PC-3 (cell line): Measurements from ENCODE around the gene FBLN7. TPM values are rescaled to one million over a fixed set of nuclear protein-coding genes. Genes with fewer than 3 reads are reported as not detected.

Experiments
- ATAC-seq: fragments of 200-7000 bp; cut with Tn5 transposase; 2 replicates; pipeline ENCODE4 v1.9.1; 2020; ENCODE audit warnings: mild to moderate bottlenecking, moderate library complexity
- BruUV-seq: library from RNA; stranded (reverse); fragments of 400-500 nt; replicated peaks from 2 replicates; lab custom pipeline; 2021; lab: Mats Ljungman, UMichigan
- CTCF ChIA-PET: fragments of 300-600 bp; sonication (Branson Sonifier 250); formaldehyde crosslinking; loops from one replicate; lab custom pipeline; 2022; ENCODE audit warnings: antibody characterized with exemption; lab: Charles Lee
- POLR2A ChIA-PET: fragments of 300-600 bp; sonication (Branson Sonifier 250); formaldehyde crosslinking; loops from one replicate; lab custom pipeline; 2022; ENCODE audit warnings: antibody characterized with exemption; ENCODE audit not compliant: unreplicated experiment; lab: Charles Lee
- DNase-seq: peaks from one replicate; pipeline ENCODE4 v3.0.0-alpha.2; 2015
- H2AFZ ChIP-seq: fragments of 300-600 bp; sonication (generic); 2 replicates; pipeline ENCODE4 v1.6.0; 2016; ENCODE audit warnings: antibody characterized with exemption, low read length
- H3F3A ChIP-seq: fragments of 300-600 bp; sonication (generic); one replicate; pipeline ENCODE4 v1.6.0; 2017; ENCODE audit warnings: antibody characterized with exemption, low read length, control low read depth, mild to moderate bottlenecking; ENCODE audit not compliant: unreplicated experiment
- H3K27ac ChIP-seq: fragments of 300-600 bp; sonication (generic); 2 replicates; pipeline ENCODE4 v1.5.1; 2016; ENCODE audit warnings: mild to moderate bottlenecking, low read length
- H3K27me3 ChIP-seq: fragments of 300-600 bp; sonication (generic); 2 replicates; pipeline ENCODE4 v1.6.1; 2016; ENCODE audit warnings: low read length, mixed read lengths
- H3K36me3 ChIP-seq: fragments of 300-600 bp; sonication (generic); 2 replicates; pipeline ENCODE4 v1.6.1; 2016; ENCODE audit warnings: low read depth, mixed run types, low read length, mixed read lengths
- H3K4me1 ChIP-seq: fragments of 300-600 bp; sonication (generic); 2 replicates; pipeline ENCODE4 v1.5.1; 2016; ENCODE audit warnings: low read length; ENCODE audit not compliant: insufficient read depth
- H3K4me2 ChIP-seq: fragments of 300-600 bp; sonication (generic); 2 replicates; pipeline ENCODE4 v1.6.0; 2016; ENCODE audit warnings: low read length
- H3K4me3 ChIP-seq: fragments of 300-600 bp; sonication (generic); 2 replicates; pipeline ENCODE4 v1.5.1; 2016; ENCODE audit warnings: mild to moderate bottlenecking, low read length, mixed read lengths
- H3K79me2 ChIP-seq: fragments of 300-600 bp; sonication (generic); 2 replicates; pipeline ENCODE4 v1.6.1; 2017; ENCODE audit warnings: low read length, mixed read lengths
- H3K9ac ChIP-seq: fragments of 300-600 bp; sonication (generic); 2 replicates; pipeline ENCODE4 v1.6.0; 2016; ENCODE audit warnings: mild to moderate bottlenecking, low read length
- H3K9me2 ChIP-seq: fragments of 300-600 bp; sonication (generic); replicated peaks from 2 replicates; pipeline ENCODE4 v1.6.1; 2016; ENCODE audit warnings: mixed run types, low read length, mixed read lengths
- H3K9me3 ChIP-seq: fragments of 300-600 bp; sonication (generic); 2 replicates; pipeline ENCODE4 v1.6.1; 2016; ENCODE audit warnings: low read length, mixed read lengths
- H4K20me1 ChIP-seq: fragments of 300-600 bp; sonication (generic); 2 replicates; pipeline ENCODE4 v1.6.1; 2016; ENCODE audit warnings: low read length, mixed read lengths
- CTCF ChIP-seq: fragments of 300-600 bp; sonication (generic); conservative IDR thresholded peaks from 2 replicates; pipeline ENCODE4 v1.5.1; 2017; ENCODE audit warnings: antibody characterized with exemption, low read depth, mild to moderate bottlenecking, low read length
- EZH2 ChIP-seq: fragments of 300-600 bp; sonication (generic); IDR thresholded peaks from one replicate; pipeline ENCODE4 v1.6.1; 2017; ENCODE audit warnings: antibody characterized with exemption, mild to moderate bottlenecking, low read length; ENCODE audit not compliant: unreplicated experiment
- EZH2phosphoT487 ChIP-seq: fragments of 300-600 bp; sonication (generic); IDR thresholded peaks from 2 replicates; pipeline ENCODE4 v1.6.1; 2018; ENCODE audit warnings: mild to moderate bottlenecking, antibody characterized with exemption, low read length, borderline replicate concordance
- intact Hi-C: fragments of 100-400 bp; cut with micrococcal nuclease; formaldehyde crosslinking; loops from 2 replicates; pipeline ENCODE4 v1.9.0; 2023
- total RNA-seq: library from RNA; depleted of rRNA; stranded (reverse); fragments of >200 nt; gene quantifications from 2 replicates; pipeline ENCODE4 v1.2.3, GENCODE V29; 2014

Gene FBLN7
- total RNA-seq, 1 experiment from 2014 or later, result 2.2 TPM

GRCh38 chr2:112156152-112156986 lies 18.2 kb downstream of the FBLN7 start:
- peak; percentile 43 for ATAC-seq

GRCh38 chr2:112157472-112157871 lies 19.3 kb downstream of the FBLN7 start:
- intact Hi-C loops, result no loop called here
- Histone ChIP-seq H4K20me1 (no peaks in the 10 kb centered on the region), H3K9me3 (no peaks in the 10 kb centered on the region), H3F3A (no peaks in the 10 kb centered on the region), H3K9me2 (no peaks in the 10 kb centered on the region), H3K27me3 (no peaks in the 10 kb centered on the region), H3K4me2 (no peak overlapping the region), H2AFZ (no peak overlapping the region), H3K36me3 (no peaks in the 10 kb centered on the region), H3K4me3 (no peak overlapping the region), H3K4me1 (no peaks in the 10 kb centered on the region), H3K27ac (no peak overlapping the region), H3K9ac (no peak overlapping the region), H3K79me2 (no peaks in the 10 kb centered on the region)
- ChIA-PET CTCF (no interaction called here), POLR2A (no interaction called here)
- no peak for DNase-seq
- no peak for ATAC-seq
- BruUV-seq, result no TSS peak
- TF ChIP-seq EZH2 (no peak), CTCF (no peak), EZH2phosphoT487 (no peak)

More at GRCh38 chr2:112156152-112156986, 18.2 kb downstream of the FBLN7 start:
- H3K79me2 ChIP-seq, result no peaks in the 10 kb centered on the region
- no peak overlapping the region for H3K27ac ChIP-seq
- no peaks in the 10 kb centered on the region for H3K9me3 ChIP-seq
- BruUV-seq, result no TSS peak
- TF ChIP-seq EZH2phosphoT487 (no peak), CTCF (no peak), EZH2 (no peak)
- no peaks in the 10 kb centered on the region for H3K27me3 ChIP-seq
- no peaks in the 10 kb centered on the region for H3F3A ChIP-seq
- H3K4me2 ChIP-seq, result no peak overlapping the region
- DNase-seq, result no peak
- no peaks in the 10 kb centered on the region for H3K36me3 ChIP-seq
- H3K9ac ChIP-seq, result no peak overlapping the region
- ChIA-PET CTCF (no interaction called here), POLR2A (no interaction called here)
- no peak overlapping the region for H3K4me3 ChIP-seq
- no peaks in the 10 kb centered on the region for H4K20me1 ChIP-seq
- H3K9me2 ChIP-seq, result no peaks in the 10 kb centered on the region
- no peak overlapping the region for H2AFZ ChIP-seq
- intact Hi-C loops, result no loop called here
- no peaks in the 10 kb centered on the region for H3K4me1 ChIP-seq

- no TSS peak for BruUV-seq
- Histone ChIP-seq H3K36me3 (no peaks in the 10 kb centered on the region), H3K27me3 (no peaks in the 10 kb centered on the region), H3K79me2 (no peaks in the 10 kb centered on the region), H3K9me3 (no peaks in the 10 kb centered on the region), H3K9me2 (no peaks in the 10 kb centered on the region), H3F3A (no peaks in the 10 kb centered on the region), H3K4me1 (no peaks in the 10 kb centered on the region), H4K20me1 (no peaks in the 10 kb centered on the region), H2AFZ (no peak overlapping the region), H3K4me3 (no peak overlapping the region), H3K27ac (no peak overlapping the region), H3K9ac (no peak overlapping the region), H3K4me2 (no peak overlapping the region)
- ATAC-seq (no peak), DNase-seq (no peak)
- POLR2A ChIA-PET, result no interaction called here
- CTCF ChIA-PET, result no interaction called here
- intact Hi-C loops, result no loop called here
- no peak for TF ChIP-seq CTCF
- no peak for TF ChIP-seq EZH2phosphoT487
- TF ChIP-seq EZH2, result no peak
Observed at GRCh38 chr2:112159454-112159921, 21.3 kb downstream of the FBLN7 start.
